OCI-LY3 (cell line): ENCODE data around the gene NOTCH3.

Experiments used
- H2AFZ ChIP-seq: fragments of 200-600, 300-600 bp; shearing (Covaris generic); 2 replicates; pipeline ENCODE4 v1.6.0; 2014; ENCODE audit warnings: antibody characterized with exemption, low read depth, low read length
- H3K27ac ChIP-seq: fragments of 200-600, 300-600 bp; sonication (generic); 2 replicates; pipeline ENCODE4 v1.5.1; 2014; ENCODE audit warnings: mild to moderate bottlenecking, low read length, moderate library complexity, mixed read lengths
- H3K27me3 ChIP-seq: fragments of 200-600, 300-600 bp; sonication (generic); 2 replicates; pipeline ENCODE4 v1.6.1; 2014; ENCODE audit warnings: low read depth, low read length, mixed read lengths
- H3K36me3 ChIP-seq: fragments of 200-600, 300-600 bp; sonication (generic); replicated peaks from 2 replicates; pipeline ENCODE3; 2014; ENCODE audit warnings: low read depth, low read length, mixed read lengths
- H3K4me1 ChIP-seq: fragments of 300-600, 200-600 bp; sonication (generic); 2 replicates; pipeline ENCODE4 v1.6.1; 2014; ENCODE audit warnings: low read length, mixed read lengths
- H3K4me2 ChIP-seq: fragments of 200-600, 300-600 bp; sonication (generic); 2 replicates; pipeline ENCODE4 v1.6.1; 2014; ENCODE audit warnings: low read length, mixed read lengths
- H3K4me3 ChIP-seq: fragments of 300-600, 200-600 bp; sonication (generic); 2 replicates; pipeline ENCODE4 v1.5.1; 2014; ENCODE audit warnings: antibody characterized with exemption, mild to moderate bottlenecking, low read length, moderate library complexity
- H3K79me2 ChIP-seq: fragments of 300-600, 200-600 bp; shearing (Covaris generic); 2 replicates; pipeline ENCODE4 v1.6.1; 2014; ENCODE audit warnings: mild to moderate bottlenecking, low read length, mixed read lengths
- H3K9ac ChIP-seq: fragments of 300-600, 200-600 bp; shearing (Covaris generic); 2 replicates; pipeline ENCODE4 v1.6.0; 2014; ENCODE audit warnings: mild to moderate bottlenecking, low read length, moderate library complexity
- H3K9me3 ChIP-seq: fragments of 200-600, 300-600 bp; shearing (Covaris generic); 2 replicates; pipeline ENCODE4 v1.6.1; 2014; ENCODE audit warnings: low read length, mixed read lengths; ENCODE audit not compliant: insufficient read depth
- H4K20me1 ChIP-seq: fragments of 200-600, 300-600 bp; sonication (generic); 2 replicates; pipeline ENCODE4 v1.6.1; 2016; ENCODE audit warnings: low read length, mixed read lengths; ENCODE audit not compliant: insufficient read depth
- EZH2phosphoT487 ChIP-seq: fragments of 200-600 bp; shearing (Covaris generic); IDR thresholded peaks from 2 replicates; pipeline ENCODE4 v1.6.1; 2018; ENCODE audit warnings: antibody characterized with exemption, mixed run types, low read depth
- TF ChIP-seq, protein P1 (sequence below): fragments of 200-600, 300-600 bp; sonication (generic); IDR thresholded peaks from 2 replicates; pipeline ENCODE4 v1.5.1; 2014; ENCODE audit warnings: antibody characterized with exemption, low read length, low read depth

Gene NOTCH3

DNA sequence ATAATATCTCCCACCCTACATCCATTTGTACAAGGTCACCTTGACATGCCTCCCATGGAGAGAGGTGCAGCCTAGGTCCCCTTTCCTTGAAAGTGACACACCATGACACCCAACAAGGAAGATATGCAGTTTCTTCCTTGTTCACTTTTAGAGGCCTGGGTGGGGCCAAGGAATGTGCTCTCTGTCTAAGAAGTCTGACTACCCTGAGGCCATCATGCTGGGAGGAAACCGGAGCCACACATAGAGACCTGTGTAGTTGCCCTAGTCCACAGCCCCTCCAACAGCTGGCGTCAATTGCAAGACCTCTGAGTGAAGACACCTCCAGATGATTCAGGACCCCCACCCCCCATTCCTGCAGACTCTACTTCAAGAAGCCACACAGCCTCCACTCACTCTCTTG lies 82.5 kb downstream of the NOTCH3 start:
- Histone ChIP-seq H4K20me1 (no peaks in the 10 kb centered on the region), H3K4me2 (no peak overlapping the region), H3K27ac (no peak overlapping the region), H3K4me1 (no peaks in the 10 kb centered on the region), H2AFZ (no peak overlapping the region), H3K9me3 (no peaks in the 10 kb centered on the region), H3K9ac (no peak overlapping the region), H3K27me3 (no peaks in the 10 kb centered on the region), H3K4me3 (no peak overlapping the region), H3K36me3 (peaks cover 56% of the 10 kb centered on the region), H3K79me2 (peaks cover 4% of the 10 kb centered on the region; the same call in 1 of the 2 replicates)
- no peak for TF ChIP-seq EZH2phosphoT487
- TF ChIP-seq, protein P1, sequence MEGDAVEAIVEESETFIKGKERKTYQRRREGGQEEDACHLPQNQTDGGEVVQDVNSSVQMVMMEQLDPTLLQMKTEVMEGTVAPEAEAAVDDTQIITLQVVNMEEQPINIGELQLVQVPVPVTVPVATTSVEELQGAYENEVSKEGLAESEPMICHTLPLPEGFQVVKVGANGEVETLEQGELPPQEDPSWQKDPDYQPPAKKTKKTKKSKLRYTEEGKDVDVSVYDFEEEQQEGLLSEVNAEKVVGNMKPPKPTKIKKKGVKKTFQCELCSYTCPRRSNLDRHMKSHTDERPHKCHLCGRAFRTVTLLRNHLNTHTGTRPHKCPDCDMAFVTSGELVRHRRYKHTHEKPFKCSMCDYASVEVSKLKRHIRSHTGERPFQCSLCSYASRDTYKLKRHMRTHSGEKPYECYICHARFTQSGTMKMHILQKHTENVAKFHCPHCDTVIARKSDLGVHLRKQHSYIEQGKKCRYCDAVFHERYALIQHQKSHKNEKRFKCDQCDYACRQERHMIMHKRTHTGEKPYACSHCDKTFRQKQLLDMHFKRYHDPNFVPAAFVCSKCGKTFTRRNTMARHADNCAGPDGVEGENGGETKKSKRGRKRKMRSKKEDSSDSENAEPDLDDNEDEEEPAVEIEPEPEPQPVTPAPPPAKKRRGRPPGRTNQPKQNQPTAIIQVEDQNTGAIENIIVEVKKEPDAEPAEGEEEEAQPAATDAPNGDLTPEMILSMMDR, result no peak

DNA sequence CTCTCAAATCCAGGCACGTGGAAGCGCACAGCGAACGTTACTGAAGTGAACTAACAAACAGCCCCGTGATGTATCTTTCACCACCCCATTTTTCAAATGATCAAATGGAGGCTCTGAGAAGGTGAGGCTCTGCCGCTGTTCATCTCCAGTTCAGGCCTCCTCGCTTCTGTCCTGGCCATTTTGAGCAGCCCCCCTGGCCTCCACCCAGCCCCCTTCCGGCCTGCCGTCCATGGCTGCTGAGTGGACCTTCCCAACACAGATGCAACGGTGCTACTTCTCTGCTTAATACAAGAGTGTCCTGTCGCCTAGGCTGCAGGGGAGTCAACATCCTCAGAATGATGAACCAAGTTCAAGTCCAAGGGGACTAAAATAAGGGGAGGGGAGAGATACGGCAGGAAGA lies 83.9 kb downstream of the NOTCH3 start:
- H3K4me1 ChIP-seq, result no peaks in the 10 kb centered on the region
- peaks cover 48% of the 10 kb centered on the region for H3K36me3 ChIP-seq
- no peak overlapping the region for H2AFZ ChIP-seq
- H3K4me2 ChIP-seq, result no peak overlapping the region
- TF ChIP-seq, protein P1, result no peak
- no peak overlapping the region for H3K9ac ChIP-seq
- no peaks in the 10 kb centered on the region for H3K9me3 ChIP-seq
- no peaks in the 10 kb centered on the region for H3K79me2 ChIP-seq
- H3K4me3 ChIP-seq, result no peak overlapping the region
- H3K27me3 ChIP-seq, result no peaks in the 10 kb centered on the region
- no peak overlapping the region for H3K27ac ChIP-seq
- no peaks in the 10 kb centered on the region for H4K20me1 ChIP-seq

GRCh38 chr19:15115762-15116615 lies 84.8 kb downstream of the NOTCH3 start:
- no peak overlapping the region for H3K4me2 ChIP-seq
- no peaks in the 10 kb centered on the region for H4K20me1 ChIP-seq
- peaks cover 48% of the 10 kb centered on the region for H3K36me3 ChIP-seq
- no peaks in the 10 kb centered on the region for H3K9me3 ChIP-seq
- no peaks in the 10 kb centered on the region for H3K4me1 ChIP-seq
- H3K4me3 ChIP-seq, result no peak overlapping the region
- no peak overlapping the region for H3K27ac ChIP-seq
- H3K79me2 ChIP-seq, result no peaks in the 10 kb centered on the region
- H3K27me3 ChIP-seq, result no peaks in the 10 kb centered on the region
- H3K9ac ChIP-seq, result no peak overlapping the region
- TF ChIP-seq, protein P1, result no peak
- TF ChIP-seq EZH2phosphoT487, result no peak
- H2AFZ ChIP-seq, result no peak overlapping the region

DNA sequence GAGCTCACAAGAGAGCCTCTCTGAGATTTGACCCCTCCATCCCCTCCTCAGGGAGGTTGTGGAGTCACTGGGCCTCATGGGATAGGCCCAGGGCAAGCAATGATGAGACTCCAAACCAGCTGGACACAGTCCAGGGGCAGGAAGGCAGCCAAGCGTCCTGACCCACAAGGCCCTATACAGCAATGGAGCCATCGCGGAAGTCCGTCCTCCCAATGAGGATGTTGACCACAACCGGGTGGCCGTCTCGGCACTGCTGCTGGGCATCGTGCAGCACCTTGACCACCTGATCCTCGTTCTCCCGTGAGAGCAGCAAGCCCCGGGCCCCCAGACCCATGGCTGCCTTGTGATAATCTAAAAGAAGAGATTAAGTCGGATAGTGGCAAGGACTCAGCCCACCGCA lies 85.7 kb downstream of the NOTCH3 start:
- no peaks in the 10 kb centered on the region for H3K27me3 ChIP-seq
- H4K20me1 ChIP-seq, result no peaks in the 10 kb centered on the region
- no peak overlapping the region for H3K4me2 ChIP-seq
- H3K4me3 ChIP-seq, result no peak overlapping the region
- no peak for TF ChIP-seq EZH2phosphoT487
- TF ChIP-seq, protein P1, result no peak
- no peak overlapping the region for H3K27ac ChIP-seq
- H3K9ac ChIP-seq, result no peak overlapping the region
- no peaks in the 10 kb centered on the region for H3K9me3 ChIP-seq
- H2AFZ ChIP-seq, result no peak overlapping the region
- peaks cover 44% of the 10 kb centered on the region for H3K36me3 ChIP-seq
- H3K79me2 ChIP-seq, result no peaks in the 10 kb centered on the region
- H3K4me1 ChIP-seq, result no peaks in the 10 kb centered on the region
